ENCODE measurements around the gene CELSR1.

DNA sequence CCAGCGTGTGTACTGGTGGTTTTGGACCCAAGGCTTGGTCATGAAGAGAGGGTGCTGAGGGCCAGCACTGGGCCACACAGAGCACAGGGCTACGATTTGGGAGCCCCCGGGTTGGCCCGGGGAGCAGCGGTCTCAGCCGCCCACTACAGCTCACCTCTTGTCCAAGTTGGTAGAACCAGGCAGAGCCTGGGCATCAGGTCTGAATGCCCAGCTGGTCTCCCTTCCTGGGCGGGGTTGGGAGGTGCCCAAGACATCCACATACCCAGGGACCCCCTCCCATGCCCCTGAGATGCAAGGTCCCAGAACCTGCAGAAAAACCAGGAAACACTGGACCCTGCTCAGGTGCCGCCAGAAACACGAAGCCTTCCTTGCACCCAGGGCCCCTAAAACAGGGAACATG is 18.0 kb downstream of the CELSR1 start:
- TF ChIP-seq, protein P1, sequence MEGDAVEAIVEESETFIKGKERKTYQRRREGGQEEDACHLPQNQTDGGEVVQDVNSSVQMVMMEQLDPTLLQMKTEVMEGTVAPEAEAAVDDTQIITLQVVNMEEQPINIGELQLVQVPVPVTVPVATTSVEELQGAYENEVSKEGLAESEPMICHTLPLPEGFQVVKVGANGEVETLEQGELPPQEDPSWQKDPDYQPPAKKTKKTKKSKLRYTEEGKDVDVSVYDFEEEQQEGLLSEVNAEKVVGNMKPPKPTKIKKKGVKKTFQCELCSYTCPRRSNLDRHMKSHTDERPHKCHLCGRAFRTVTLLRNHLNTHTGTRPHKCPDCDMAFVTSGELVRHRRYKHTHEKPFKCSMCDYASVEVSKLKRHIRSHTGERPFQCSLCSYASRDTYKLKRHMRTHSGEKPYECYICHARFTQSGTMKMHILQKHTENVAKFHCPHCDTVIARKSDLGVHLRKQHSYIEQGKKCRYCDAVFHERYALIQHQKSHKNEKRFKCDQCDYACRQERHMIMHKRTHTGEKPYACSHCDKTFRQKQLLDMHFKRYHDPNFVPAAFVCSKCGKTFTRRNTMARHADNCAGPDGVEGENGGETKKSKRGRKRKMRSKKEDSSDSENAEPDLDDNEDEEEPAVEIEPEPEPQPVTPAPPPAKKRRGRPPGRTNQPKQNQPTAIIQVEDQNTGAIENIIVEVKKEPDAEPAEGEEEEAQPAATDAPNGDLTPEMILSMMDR (conservative IDR thresholded peaks at IDR 0.05): no peak
- TF ChIP-seq EZH2 (IDR thresholded peaks at IDR 0.05; ENCODE audit: low read depth): no peak
